Measurements from ENCODE around the gene SRBD1.

The SRBD1 gene

GRCh38 chr2:45477546-45477945, 133.5 kb downstream of the SRBD1 start:
- TF ChIP-seq CTCF (IDR thresholded peaks at IDR 0.05; ENCODE audit: borderline replicate concordance, insufficient read depth, low read depth, low read length) = no peak

GRCh38 chr2:45470531-45470930, 140.5 kb downstream of the SRBD1 start:
- TF ChIP-seq CTCF (IDR thresholded peaks at IDR 0.05; ENCODE audit: borderline replicate concordance, insufficient read depth, low read depth, low read length) = no peak
- no peak overlapping the region for H3K4me3 ChIP-seq (ENCODE audit: low read depth, low read length)

More at GRCh38 chr2:45477546-45477945, 133.5 kb downstream of the SRBD1 start:
- H3K4me3 ChIP-seq (ENCODE audit: low read depth, low read length) = no peak overlapping the region

DNA sequence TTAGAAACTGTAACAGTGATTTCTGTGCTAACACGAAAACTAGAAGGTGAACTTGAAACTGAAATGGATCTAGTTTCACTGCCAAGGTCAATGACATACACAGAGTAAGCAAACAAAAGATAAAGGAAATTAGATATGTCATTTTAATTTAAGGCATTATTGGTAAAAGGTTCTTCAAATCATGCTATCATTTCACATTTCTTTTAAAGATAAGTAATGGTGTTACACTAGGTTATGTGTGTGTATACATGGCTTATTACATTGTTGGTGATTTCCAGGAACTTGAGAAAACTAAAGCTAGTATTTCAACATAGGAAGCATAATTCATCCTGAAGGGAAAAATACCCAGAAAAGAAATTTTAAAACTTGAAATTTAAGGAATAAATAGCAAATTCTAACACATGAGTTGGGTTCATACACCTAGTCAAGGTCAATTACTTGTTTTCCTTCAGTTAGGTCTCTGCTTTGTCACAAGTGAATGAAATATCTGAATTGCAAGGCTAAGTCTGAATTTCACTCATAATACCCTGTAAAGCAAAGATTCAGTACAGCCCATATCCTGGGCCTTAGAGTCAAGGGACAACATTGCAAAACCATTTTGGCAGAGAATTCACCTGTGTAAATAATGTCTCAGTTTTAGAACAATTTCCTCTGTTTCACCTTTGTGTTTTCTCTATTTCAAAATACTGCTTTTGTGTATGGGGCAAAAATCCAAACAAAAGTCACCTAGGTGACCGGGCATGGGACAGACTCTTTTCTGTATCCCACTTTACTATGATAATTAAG, 141.6 kb downstream of the SRBD1 start:
- no peak for TF ChIP-seq CTCF (IDR thresholded peaks at IDR 0.05; ENCODE audit: borderline replicate concordance, insufficient read depth, low read depth, low read length)
- no peak overlapping the region for H3K4me3 ChIP-seq (ENCODE audit: low read depth, low read length)

- H3K4me3 ChIP-seq (ENCODE audit: low read depth, low read length) = no peak overlapping the region
- no peak for TF ChIP-seq CTCF (IDR thresholded peaks at IDR 0.05; ENCODE audit: borderline replicate concordance, insufficient read depth, low read depth, low read length)
Observed at GRCh38 chr2:45468279-45468678, 142.8 kb downstream of the SRBD1 start.

- no peak overlapping the region for H3K4me3 ChIP-seq (ENCODE audit: low read depth, low read length)
- no peak for TF ChIP-seq CTCF (IDR thresholded peaks at IDR 0.05; ENCODE audit: borderline replicate concordance, insufficient read depth, low read depth, low read length)
Observed at GRCh38 chr2:45466053-45466452, 145.0 kb downstream of the SRBD1 start.

DNA sequence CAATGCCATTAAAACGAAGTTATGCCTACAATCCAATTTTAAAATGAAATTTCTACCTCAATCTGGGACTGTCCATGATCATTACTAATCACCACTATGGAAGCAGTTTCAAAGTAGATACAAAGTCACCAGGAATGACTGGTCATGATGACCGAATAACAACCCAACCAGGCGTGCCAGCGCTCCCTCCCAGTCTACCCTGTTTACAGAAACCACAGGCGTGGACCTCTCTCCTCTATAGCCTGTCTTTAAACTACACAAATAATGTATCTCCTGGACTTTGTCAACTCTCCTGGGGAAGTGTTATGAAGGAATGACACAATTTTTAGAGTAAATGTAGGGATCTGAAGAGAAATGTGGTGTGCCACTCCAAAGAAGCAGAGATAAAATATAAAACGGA, 150.2 kb downstream of the SRBD1 start:
- no peak overlapping the region for H3K4me3 ChIP-seq (ENCODE audit: low read depth, low read length)
- no peak for TF ChIP-seq CTCF (IDR thresholded peaks at IDR 0.05; ENCODE audit: borderline replicate concordance, insufficient read depth, low read depth, low read length)

DNA sequence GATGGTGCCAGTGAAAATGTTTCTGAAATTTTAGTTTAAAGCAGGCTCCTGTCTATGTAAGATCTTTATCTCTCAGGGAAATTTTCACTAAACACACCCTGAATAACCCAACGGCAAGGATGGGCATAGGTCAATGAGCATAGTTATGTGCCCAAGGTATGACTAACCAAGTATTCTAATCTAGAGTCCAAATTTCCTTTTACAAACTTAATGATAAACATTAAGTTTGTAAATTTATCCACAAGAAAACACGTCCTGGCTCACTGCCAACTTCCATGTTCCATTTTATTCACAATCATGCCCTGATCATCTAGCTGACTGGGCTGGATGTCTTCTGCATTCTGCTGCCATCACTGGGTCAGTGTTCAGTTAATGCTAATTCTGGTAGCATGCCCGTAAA, 151.2 kb downstream of the SRBD1 start:
- H3K4me3 ChIP-seq (ENCODE audit: low read depth, low read length) = no peak overlapping the region
- no peak for TF ChIP-seq CTCF (IDR thresholded peaks at IDR 0.05; ENCODE audit: borderline replicate concordance, insufficient read depth, low read depth, low read length)
